GM23338 (cell line): ENCODE results near the gene GRM5.

Source experiments
- CREB1 ChIP-seq: fragments of 250-450 bp; sonication (Bioruptor Pico); IDR thresholded peaks from 2 replicates; pipeline ENCODE4 v1.5.0; 2020; ENCODE audit warnings: low read depth, mild to moderate bottlenecking, moderate library complexity
- EZH2 ChIP-seq: fragments of 200-600 bp; sonication (generic); IDR thresholded peaks from one replicate; pipeline ENCODE4 v1.8.0; 2017; ENCODE audit warnings: antibody characterized with exemption, mild to moderate bottlenecking, low read depth; ENCODE audit not compliant: unreplicated experiment
- EZH2phosphoT487 ChIP-seq: fragments of 200-600 bp; sonication (generic); IDR thresholded peaks from one replicate; pipeline ENCODE4 v1.8.1; 2018; ENCODE audit warnings: antibody characterized with exemption; ENCODE audit not compliant: unreplicated experiment
- JUNB ChIP-seq: IDR thresholded peaks from one replicate; pipeline ENCODE4 v1.6.1; 2016; ENCODE audit warnings: antibody characterized with exemption; ENCODE audit not compliant: unreplicated experiment
- NANOG ChIP-seq: IDR thresholded peaks from 2 replicates; pipeline ENCODE4 v1.6.1; 2016; ENCODE audit warnings: antibody characterized with exemption, borderline replicate concordance
- POLR2AphosphoS5 ChIP-seq: IDR thresholded peaks from 2 replicates; pipeline ENCODE4 v1.6.1; 2016; ENCODE audit warnings: antibody characterized with exemption, low read depth
- STAT1 ChIP-seq: IDR thresholded peaks from one replicate; pipeline ENCODE4 v1.6.1; 2016; ENCODE audit warnings: antibody characterized with exemption; ENCODE audit not compliant: unreplicated experiment
- ZNF114 ChIP-seq: fragments of 250-450 bp; sonication (Bioruptor Pico); IDR thresholded peaks from 2 replicates; pipeline ENCODE4 v1.5.0; 2020; ENCODE audit warnings: mild to moderate bottlenecking, moderate library complexity
- TF ChIP-seq, protein P1 (sequence below), 2 experiments: fragments of 200-600 bp in 1 of 2; sonication (generic) in 1 of 2; conservative IDR thresholded peaks; 2 replicates each; pipeline versions ENCODE4 v1.5.1 to v1.6.1; 2016 to 2017; ENCODE audit warnings: antibody characterized with exemption in 2 of 2, low read depth in 2 of 2, mild to moderate bottlenecking in 2 of 2, moderate library complexity in 1 of 2
- TF ChIP-seq, protein P2 (sequence below): IDR thresholded peaks from one replicate; pipeline ENCODE4 v1.6.1; 2018; ENCODE audit warnings: antibody characterized with exemption; ENCODE audit not compliant: unreplicated experiment
- TF ChIP-seq, protein P3 (sequence below): IDR thresholded peaks from 2 replicates; pipeline ENCODE4 v1.6.1; 2016; ENCODE audit warnings: antibody characterized with exemption
- TF ChIP-seq, protein P4 (sequence below): fragments of 250-450 bp; sonication (Bioruptor Pico); IDR thresholded peaks from 2 replicates; pipeline ENCODE4 v1.5.0; 2020; ENCODE audit warnings: mild to moderate bottlenecking, moderate library complexity

DNA sequence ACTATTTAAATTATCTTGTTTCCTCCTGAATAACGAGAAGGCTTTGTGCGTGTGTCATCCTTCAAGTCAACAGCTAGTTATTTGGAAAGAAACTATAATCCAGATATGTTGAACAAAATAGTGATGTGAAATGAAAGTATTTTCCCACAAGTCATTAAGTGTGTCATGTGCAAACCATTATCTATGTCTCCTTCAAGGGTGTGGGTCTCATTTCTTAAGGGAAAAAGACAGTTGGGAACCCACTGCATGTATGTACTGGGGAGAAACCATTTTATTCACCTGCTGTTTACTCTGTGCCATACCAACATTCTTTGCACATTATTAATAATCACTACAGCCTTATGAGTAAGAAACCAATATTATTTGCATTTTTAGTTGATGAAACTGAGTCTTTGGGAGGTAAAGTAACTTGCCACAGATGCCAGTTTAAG lies 582.9 kb downstream of the GRM5 start:
- TF ChIP-seq, protein P1, sequence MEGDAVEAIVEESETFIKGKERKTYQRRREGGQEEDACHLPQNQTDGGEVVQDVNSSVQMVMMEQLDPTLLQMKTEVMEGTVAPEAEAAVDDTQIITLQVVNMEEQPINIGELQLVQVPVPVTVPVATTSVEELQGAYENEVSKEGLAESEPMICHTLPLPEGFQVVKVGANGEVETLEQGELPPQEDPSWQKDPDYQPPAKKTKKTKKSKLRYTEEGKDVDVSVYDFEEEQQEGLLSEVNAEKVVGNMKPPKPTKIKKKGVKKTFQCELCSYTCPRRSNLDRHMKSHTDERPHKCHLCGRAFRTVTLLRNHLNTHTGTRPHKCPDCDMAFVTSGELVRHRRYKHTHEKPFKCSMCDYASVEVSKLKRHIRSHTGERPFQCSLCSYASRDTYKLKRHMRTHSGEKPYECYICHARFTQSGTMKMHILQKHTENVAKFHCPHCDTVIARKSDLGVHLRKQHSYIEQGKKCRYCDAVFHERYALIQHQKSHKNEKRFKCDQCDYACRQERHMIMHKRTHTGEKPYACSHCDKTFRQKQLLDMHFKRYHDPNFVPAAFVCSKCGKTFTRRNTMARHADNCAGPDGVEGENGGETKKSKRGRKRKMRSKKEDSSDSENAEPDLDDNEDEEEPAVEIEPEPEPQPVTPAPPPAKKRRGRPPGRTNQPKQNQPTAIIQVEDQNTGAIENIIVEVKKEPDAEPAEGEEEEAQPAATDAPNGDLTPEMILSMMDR (conservative IDR thresholded peaks at IDR 0.05; ENCODE audit: low read depth in 2 of 2), result no peak
- TF ChIP-seq NANOG, result no peak
- TF ChIP-seq EZH2phosphoT487, result no peak
- no peak for TF ChIP-seq POLR2AphosphoS5
- no peak for TF ChIP-seq EZH2
- TF ChIP-seq, protein P2, sequence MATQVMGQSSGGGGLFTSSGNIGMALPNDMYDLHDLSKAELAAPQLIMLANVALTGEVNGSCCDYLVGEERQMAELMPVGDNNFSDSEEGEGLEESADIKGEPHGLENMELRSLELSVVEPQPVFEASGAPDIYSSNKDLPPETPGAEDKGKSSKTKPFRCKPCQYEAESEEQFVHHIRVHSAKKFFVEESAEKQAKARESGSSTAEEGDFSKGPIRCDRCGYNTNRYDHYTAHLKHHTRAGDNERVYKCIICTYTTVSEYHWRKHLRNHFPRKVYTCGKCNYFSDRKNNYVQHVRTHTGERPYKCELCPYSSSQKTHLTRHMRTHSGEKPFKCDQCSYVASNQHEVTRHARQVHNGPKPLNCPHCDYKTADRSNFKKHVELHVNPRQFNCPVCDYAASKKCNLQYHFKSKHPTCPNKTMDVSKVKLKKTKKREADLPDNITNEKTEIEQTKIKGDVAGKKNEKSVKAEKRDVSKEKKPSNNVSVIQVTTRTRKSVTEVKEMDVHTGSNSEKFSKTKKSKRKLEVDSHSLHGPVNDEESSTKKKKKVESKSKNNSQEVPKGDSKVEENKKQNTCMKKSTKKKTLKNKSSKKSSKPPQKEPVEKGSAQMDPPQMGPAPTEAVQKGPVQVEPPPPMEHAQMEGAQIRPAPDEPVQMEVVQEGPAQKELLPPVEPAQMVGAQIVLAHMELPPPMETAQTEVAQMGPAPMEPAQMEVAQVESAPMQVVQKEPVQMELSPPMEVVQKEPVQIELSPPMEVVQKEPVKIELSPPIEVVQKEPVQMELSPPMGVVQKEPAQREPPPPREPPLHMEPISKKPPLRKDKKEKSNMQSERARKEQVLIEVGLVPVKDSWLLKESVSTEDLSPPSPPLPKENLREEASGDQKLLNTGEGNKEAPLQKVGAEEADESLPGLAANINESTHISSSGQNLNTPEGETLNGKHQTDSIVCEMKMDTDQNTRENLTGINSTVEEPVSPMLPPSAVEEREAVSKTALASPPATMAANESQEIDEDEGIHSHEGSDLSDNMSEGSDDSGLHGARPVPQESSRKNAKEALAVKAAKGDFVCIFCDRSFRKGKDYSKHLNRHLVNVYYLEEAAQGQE, result no peak
- no peak for TF ChIP-seq CREB1 (CRISPR knock-in tag)
- TF ChIP-seq, protein P3, sequence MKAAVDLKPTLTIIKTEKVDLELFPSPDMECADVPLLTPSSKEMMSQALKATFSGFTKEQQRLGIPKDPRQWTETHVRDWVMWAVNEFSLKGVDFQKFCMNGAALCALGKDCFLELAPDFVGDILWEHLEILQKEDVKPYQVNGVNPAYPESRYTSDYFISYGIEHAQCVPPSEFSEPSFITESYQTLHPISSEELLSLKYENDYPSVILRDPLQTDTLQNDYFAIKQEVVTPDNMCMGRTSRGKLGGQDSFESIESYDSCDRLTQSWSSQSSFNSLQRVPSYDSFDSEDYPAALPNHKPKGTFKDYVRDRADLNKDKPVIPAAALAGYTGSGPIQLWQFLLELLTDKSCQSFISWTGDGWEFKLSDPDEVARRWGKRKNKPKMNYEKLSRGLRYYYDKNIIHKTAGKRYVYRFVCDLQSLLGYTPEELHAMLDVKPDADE, result no peak
- no peak for TF ChIP-seq STAT1
- no peak for TF ChIP-seq JUNB
- TF ChIP-seq, protein P4, sequence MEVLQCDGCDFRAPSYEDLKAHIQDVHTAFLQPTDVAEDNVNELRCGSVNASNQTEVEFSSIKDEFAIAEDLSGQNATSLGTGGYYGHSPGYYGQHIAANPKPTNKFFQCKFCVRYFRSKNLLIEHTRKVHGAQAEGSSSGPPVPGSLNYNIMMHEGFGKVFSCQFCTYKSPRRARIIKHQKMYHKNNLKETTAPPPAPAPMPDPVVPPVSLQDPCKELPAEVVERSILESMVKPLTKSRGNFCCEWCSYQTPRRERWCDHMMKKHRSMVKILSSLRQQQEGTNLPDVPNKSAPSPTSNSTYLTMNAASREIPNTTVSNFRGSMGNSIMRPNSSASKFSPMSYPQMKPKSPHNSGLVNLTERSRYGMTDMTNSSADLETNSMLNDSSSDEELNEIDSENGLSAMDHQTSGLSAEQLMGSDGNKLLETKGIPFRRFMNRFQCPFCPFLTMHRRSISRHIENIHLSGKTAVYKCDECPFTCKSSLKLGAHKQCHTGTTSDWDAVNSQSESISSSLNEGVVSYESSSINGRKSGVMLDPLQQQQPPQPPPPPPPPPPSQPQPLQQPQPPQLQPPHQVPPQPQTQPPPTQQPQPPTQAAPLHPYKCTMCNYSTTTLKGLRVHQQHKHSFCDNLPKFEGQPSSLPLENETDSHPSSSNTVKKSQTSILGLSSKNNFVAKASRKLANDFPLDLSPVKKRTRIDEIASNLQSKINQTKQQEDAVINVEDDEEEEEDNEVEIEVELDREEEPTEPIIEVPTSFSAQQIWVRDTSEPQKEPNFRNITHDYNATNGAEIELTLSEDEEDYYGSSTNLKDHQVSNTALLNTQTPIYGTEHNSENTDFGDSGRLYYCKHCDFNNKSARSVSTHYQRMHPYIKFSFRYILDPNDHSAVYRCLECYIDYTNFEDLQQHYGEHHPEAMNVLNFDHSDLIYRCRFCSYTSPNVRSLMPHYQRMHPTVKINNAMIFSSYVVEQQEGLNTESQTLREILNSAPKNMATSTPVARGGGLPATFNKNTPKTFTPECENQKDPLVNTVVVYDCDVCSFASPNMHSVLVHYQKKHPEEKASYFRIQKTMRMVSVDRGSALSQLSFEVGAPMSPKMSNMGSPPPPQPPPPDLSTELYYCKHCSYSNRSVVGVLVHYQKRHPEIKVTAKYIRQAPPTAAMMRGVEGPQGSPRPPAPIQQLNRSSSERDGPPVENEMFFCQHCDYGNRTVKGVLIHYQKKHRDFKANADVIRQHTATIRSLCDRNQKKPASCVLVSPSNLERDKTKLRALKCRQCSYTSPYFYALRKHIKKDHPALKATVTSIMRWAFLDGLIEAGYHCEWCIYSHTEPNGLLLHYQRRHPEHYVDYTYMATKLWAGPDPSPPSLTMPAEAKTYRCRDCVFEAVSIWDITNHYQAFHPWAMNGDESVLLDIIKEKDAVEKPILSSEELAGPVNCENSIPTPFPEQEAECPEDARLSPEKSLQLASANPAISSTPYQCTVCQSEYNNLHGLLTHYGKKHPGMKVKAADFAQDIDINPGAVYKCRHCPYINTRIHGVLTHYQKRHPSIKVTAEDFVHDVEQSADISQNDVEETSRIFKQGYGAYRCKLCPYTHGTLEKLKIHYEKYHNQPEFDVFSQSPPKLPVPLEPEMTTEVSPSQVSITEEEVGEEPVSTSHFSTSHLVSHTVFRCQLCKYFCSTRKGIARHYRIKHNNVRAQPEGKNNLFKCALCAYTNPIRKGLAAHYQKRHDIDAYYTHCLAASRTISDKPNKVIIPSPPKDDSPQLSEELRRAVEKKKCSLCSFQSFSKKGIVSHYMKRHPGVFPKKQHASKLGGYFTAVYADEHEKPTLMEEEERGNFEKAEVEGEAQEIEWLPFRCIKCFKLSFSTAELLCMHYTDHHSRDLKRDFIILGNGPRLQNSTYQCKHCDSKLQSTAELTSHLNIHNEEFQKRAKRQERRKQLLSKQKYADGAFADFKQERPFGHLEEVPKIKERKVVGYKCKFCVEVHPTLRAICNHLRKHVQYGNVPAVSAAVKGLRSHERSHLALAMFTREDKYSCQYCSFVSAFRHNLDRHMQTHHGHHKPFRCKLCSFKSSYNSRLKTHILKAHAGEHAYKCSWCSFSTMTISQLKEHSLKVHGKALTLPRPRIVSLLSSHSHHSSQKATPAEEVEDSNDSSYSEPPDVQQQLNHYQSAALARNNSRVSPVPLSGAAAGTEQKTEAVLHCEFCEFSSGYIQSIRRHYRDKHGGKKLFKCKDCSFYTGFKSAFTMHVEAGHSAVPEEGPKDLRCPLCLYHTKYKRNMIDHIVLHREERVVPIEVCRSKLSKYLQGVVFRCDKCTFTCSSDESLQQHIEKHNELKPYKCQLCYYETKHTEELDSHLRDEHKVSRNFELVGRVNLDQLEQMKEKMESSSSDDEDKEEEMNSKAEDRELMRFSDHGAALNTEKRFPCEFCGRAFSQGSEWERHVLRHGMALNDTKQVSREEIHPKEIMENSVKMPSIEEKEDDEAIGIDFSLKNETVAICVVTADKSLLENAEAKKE (CRISPR knock-in tag), result no peak
- no peak for TF ChIP-seq ZNF114 (CRISPR knock-in tag)
